Panc1 (cell line): ENCODE results near the gene THADA. TPM values are rescaled to one million over a fixed set of nuclear protein-coding genes. Genes with fewer than 3 reads are reported as not detected.

Experiments
- ATAC-seq: fragments of 200-7000 bp; cut with Tn5 transposase; 2 replicates; pipeline ENCODE4 v1.9.1; 2020; ENCODE audit warnings: mild to moderate bottlenecking, moderate library complexity
- BruUV-seq: library from RNA; stranded (reverse); fragments of 400-500 nt; replicated peaks from 2 replicates; lab custom pipeline; 2021; lab: Mats Ljungman, UMichigan
- CTCF ChIA-PET: fragments of 300-600 bp; sonication (Branson Sonifier 250); formaldehyde crosslinking; loops from one replicate; lab custom pipeline; 2022; ENCODE audit warnings: antibody characterized with exemption; lab: Charles Lee
- POLR2A ChIA-PET: fragments of 300-600 bp; sonication (Branson Sonifier 250); formaldehyde crosslinking; loops from one replicate; lab custom pipeline; 2022; ENCODE audit warnings: antibody characterized with exemption; lab: Charles Lee
- DNase-seq: peaks from one replicate; pipeline ENCODE4 v3.0.0-alpha.2; 2010; ENCODE audit warnings: low read depth, low spot score
- H3K27ac ChIP-seq: 2 replicates; pipeline ENCODE4 v1.5.1; 2011; ENCODE audit warnings: mild to moderate bottlenecking, low read length, inconsistent platforms
- H3K27me3 ChIP-seq: fragments of 200-500 bp; sonication (Bioruptor generic); 2 replicates; pipeline ENCODE4 v1.6.0; 2014; ENCODE audit warnings: low read length, inconsistent platforms; ENCODE audit not compliant: control insufficient read depth, insufficient read depth
- H3K36me3 ChIP-seq: fragments of 200-500 bp; sonication (Bioruptor generic); 2 replicates; pipeline ENCODE4 v1.5.1; 2014; ENCODE audit warnings: inconsistent platforms, mild to moderate bottlenecking, low read length, moderate library complexity; ENCODE audit not compliant: control insufficient read depth, insufficient read depth
- H3K4me1 ChIP-seq: 2 replicates; pipeline ENCODE4 v1.5.1; 2011; ENCODE audit warnings: inconsistent platforms, mild to moderate bottlenecking, low read length, moderate library complexity; ENCODE audit not compliant: control insufficient read depth, insufficient read depth
- H3K4me3 ChIP-seq, 2 experiments: 2 replicates each; pipeline ENCODE4 v1.5.1; 2011 to 2012; ENCODE audit warnings: low read depth in 2 of 2, low read length in 2 of 2, mild to moderate bottlenecking in 2 of 2, inconsistent platforms in 1 of 2, moderate library complexity in 1 of 2
- H3K9me3 ChIP-seq: fragments of 200-500 bp; sonication (Bioruptor generic); 2 replicates; pipeline ENCODE4 v1.5.1; 2014; ENCODE audit warnings: low read depth, mild to moderate bottlenecking, inconsistent platforms, low read length, moderate library complexity; ENCODE audit not compliant: control insufficient read depth, insufficient read depth
- CTCF ChIP-seq: fragments of 450-650 bp; IDR thresholded peaks from 2 replicates; pipeline ENCODE4 v1.5.1; 2017; ENCODE audit warnings: mild to moderate bottlenecking
- POLR2AphosphoS5 ChIP-seq: IDR thresholded peaks from 2 replicates; pipeline ENCODE4 v1.6.1; 2012; ENCODE audit warnings: mild to moderate bottlenecking, low read depth, low read length, moderate library complexity
- SIN3A ChIP-seq: IDR thresholded peaks from 2 replicates; pipeline ENCODE4 v1.6.1; 2012; ENCODE audit warnings: low read depth, mild to moderate bottlenecking, low read length, moderate library complexity, borderline replicate concordance; ENCODE audit not compliant: insufficient read depth
- TCF7L2 ChIP-seq: IDR thresholded peaks from 2 replicates; pipeline ENCODE4 v1.6.1; 2011; ENCODE audit warnings: mild to moderate bottlenecking, low read depth, low read length, inconsistent platforms
- in situ Hi-C: cut with HindIII; loops from 2 replicates; pipeline ENCODE4 v1.10.0; 2016; ENCODE audit warnings: low sequenced_read_pairs, low pct_unique_long_range_greater_than_20kb
- intact Hi-C: fragments of 100-400 bp; cut with micrococcal nuclease; formaldehyde crosslinking; loops from one replicate; pipeline ENCODE4 v1.10.0; 2022; ENCODE audit not compliant: unreplicated experiment
- total RNA-seq: library from RNA; stranded (reverse); gene quantifications from one replicate; pipeline ENCODE4 v1.2.1, GENCODE V29; 2021; ENCODE audit not compliant: unreplicated experiment
- TF ChIP-seq, protein P1 (sequence below), 2 experiments: IDR thresholded peaks; 2 replicates each; pipeline ENCODE4 v1.6.1; 2011 to 2012; ENCODE audit warnings: low read depth in 2 of 2, control low read depth in 1 of 2, low read length in 1 of 2, mild to moderate bottlenecking in 1 of 2, moderate library complexity in 1 of 2; ENCODE audit not compliant: insufficient read depth in 1 of 2

The THADA gene
- total RNA-seq, 1 experiment from 2014 or later = 37.2 TPM

DNA sequence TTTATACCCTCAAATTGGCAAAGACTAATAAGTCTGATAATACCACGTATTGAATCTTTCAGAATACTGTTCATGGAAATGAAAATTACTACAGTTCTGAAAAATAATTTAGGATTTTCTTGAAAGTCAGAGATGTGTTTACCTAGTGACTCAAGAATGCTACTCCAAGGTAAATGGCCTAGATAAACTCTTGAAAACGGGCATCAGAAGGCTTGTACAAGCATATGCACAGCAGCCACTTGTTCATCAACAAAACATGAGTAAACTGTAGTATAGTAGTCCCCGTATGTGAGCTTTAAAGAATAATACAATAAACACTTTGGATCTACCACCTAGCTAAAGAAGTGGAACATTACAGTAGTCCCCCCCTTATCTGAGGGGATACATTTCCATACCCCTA is 157.5 kb downstream of the THADA start:
- POLR2A ChIA-PET = interaction anchor here (0.7 kb wide), 1 partner anchor 11 kb away, joined by 8 read pairs; no protein-coding TSS in a partner anchor
- Histone ChIP-seq H3K4me3 (no peak overlapping the region), H3K36me3 (no peaks in the 10 kb centered on the region), H3K4me1 (peaks cover 5% of the 10 kb centered on the region; the same call in 1 of the 2 replicates), H3K9me3 (no peaks in the 10 kb centered on the region), H3K27ac (no peak overlapping the region), H3K27me3 (no peaks in the 10 kb centered on the region)
- in situ Hi-C loops = no loop called here
- no TSS peak for BruUV-seq
- DNase-seq (no peak), ATAC-seq (peak; percentile 62; the same call in 1 of the 2 replicates)
- TF ChIP-seq SIN3A = no peak
- TF ChIP-seq, protein P1, sequence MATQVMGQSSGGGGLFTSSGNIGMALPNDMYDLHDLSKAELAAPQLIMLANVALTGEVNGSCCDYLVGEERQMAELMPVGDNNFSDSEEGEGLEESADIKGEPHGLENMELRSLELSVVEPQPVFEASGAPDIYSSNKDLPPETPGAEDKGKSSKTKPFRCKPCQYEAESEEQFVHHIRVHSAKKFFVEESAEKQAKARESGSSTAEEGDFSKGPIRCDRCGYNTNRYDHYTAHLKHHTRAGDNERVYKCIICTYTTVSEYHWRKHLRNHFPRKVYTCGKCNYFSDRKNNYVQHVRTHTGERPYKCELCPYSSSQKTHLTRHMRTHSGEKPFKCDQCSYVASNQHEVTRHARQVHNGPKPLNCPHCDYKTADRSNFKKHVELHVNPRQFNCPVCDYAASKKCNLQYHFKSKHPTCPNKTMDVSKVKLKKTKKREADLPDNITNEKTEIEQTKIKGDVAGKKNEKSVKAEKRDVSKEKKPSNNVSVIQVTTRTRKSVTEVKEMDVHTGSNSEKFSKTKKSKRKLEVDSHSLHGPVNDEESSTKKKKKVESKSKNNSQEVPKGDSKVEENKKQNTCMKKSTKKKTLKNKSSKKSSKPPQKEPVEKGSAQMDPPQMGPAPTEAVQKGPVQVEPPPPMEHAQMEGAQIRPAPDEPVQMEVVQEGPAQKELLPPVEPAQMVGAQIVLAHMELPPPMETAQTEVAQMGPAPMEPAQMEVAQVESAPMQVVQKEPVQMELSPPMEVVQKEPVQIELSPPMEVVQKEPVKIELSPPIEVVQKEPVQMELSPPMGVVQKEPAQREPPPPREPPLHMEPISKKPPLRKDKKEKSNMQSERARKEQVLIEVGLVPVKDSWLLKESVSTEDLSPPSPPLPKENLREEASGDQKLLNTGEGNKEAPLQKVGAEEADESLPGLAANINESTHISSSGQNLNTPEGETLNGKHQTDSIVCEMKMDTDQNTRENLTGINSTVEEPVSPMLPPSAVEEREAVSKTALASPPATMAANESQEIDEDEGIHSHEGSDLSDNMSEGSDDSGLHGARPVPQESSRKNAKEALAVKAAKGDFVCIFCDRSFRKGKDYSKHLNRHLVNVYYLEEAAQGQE (IDR thresholded peaks at IDR 0.05; ENCODE audit: insufficient read depth in 1 of 2, low read depth in 2 of 2, low read length in 1 of 2) = no peak
- no peak for TF ChIP-seq CTCF
- no peak for TF ChIP-seq TCF7L2
- no peak for TF ChIP-seq POLR2AphosphoS5
- intact Hi-C loops = no loop called here
- CTCF ChIA-PET = no interaction called here

DNA sequence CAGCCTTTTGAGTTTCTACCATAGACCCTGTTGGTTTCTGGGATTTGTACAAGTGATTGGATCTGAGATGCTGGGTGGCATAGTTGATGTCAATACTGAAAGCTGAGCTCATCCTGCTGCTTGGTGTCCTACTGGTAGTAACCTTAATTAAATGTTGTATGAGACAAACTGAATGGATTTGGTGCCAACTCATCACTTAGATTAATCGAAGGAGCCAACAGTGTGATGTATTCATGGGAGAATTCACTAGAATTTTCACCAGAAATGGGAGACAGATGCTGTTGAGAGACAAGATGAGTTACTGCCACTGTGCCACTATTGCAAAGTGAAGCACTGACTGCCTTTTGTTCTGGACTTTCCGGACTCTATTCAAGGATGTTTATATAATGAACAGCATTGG is 158.5 kb downstream of the THADA start:
- intact Hi-C loops = no loop called here
- ATAC-seq (no peak), DNase-seq (no peak)
- H3K4me3 ChIP-seq = no peak overlapping the region
- no peaks in the 10 kb centered on the region for H3K9me3 ChIP-seq
- POLR2A ChIA-PET = no interaction called here
- no peaks in the 10 kb centered on the region for H3K27me3 ChIP-seq
- CTCF ChIA-PET = no interaction called here
- in situ Hi-C loops = no loop called here
- no peak overlapping the region for H3K27ac ChIP-seq
- BruUV-seq = no TSS peak
- TF ChIP-seq CTCF (no peak), TCF7L2 (no peak), POLR2AphosphoS5 (no peak), SIN3A (no peak)
- TF ChIP-seq, protein P1 (IDR thresholded peaks at IDR 0.05; ENCODE audit: insufficient read depth in 1 of 2, low read depth in 2 of 2, low read length in 1 of 2) = no peak
- H3K4me1 ChIP-seq = peaks cover 5% of the 10 kb centered on the region; the same call in 1 of the 2 replicates
- no peaks in the 10 kb centered on the region for H3K36me3 ChIP-seq
